ENCODE results near the gene RUNX3. TPM values are rescaled to one million over a fixed set of nuclear protein-coding genes. Genes with fewer than 3 reads are reported as not detected.

The RUNX3 gene
- total and polyA plus RNA-seq, 4 experiments from 2014 or later, result 12.5 to 112 (median 78.0) TPM

- Mint-ChIP-seq H3K4me3 (no peak overlapping the region), H3K4me1 (peaks cover 0 to 2% (median under 1%) of the 10 kb centered on the region in 4 donors), H3K27ac (peak overlapping the region in 2 of 7 donors; percentile 41 to 73), H3K9me3 (peaks cover 6 to 27% (median 12%) of the 10 kb centered on the region in 8 donors), H3K27me3 (peaks cover 0 to 2% of the 10 kb centered on the region in 2 donors), H3K36me3 (peaks cover 11 to 20% of the 10 kb centered on the region in 2 donors)
- no peaks in the 10 kb centered on the region for H3K27me3 ChIP-seq (ENCODE audit: insufficient read depth, low read length)
- H3K4me1 ChIP-seq (ENCODE audit: insufficient read depth, low read length), result no peaks in the 10 kb centered on the region
- ChIA-PET CTCF (ENCODE audit: partially characterized antibody) (interaction anchor here (1.0 kb wide), 1 partner anchor 43 kb away, joined by 3 read pairs; no protein-coding TSS in a partner anchor), POLR2A (ENCODE audit: partially characterized antibody) (interaction anchor here (0.9 kb wide), 1 partner anchor 20 kb away, joined by 4 read pairs; no protein-coding TSS in a partner anchor)
- H3K27ac ChIP-seq (ENCODE audit: low read depth, low read length), result no peak overlapping the region
- H3K36me3 ChIP-seq (ENCODE audit: insufficient read depth, low read length), result no peaks in the 10 kb centered on the region
- DNase-seq, result no peak
- intact Hi-C loops (cut with micrococcal nuclease), result no loop called here
- no peak overlapping the region for H3K4me3 ChIP-seq (ENCODE audit: low read length in 2 of 2)
- peaks cover 0 to 5% of the 10 kb centered on the region in 2 donors for H3K9me3 ChIP-seq (ENCODE audit: control insufficient read depth in 1 of 2, low read length in 2 of 2)
Measured at GRCh38 chr1:24890887-24891286, 39.2 kb downstream of the RUNX3 start.

- CTCF ChIA-PET (ENCODE audit: partially characterized antibody), result interaction anchor here (1.0 kb wide), 1 partner anchor 9 kb away, joined by 3 read pairs; no protein-coding TSS in a partner anchor
- peaks cover 0 to 1% (median 0%) of the 10 kb centered on the region in 4 donors for H3K4me1 Mint-ChIP-seq
- peaks cover 6 to 38% (median 21%) of the 10 kb centered on the region in 8 donors for H3K9me3 Mint-ChIP-seq
- intact Hi-C loops (cut with micrococcal nuclease), result no loop called here
- no peak for DNase-seq
- peaks cover 13 to 28% of the 10 kb centered on the region in 2 donors for H3K36me3 Mint-ChIP-seq
- no peaks in the 10 kb centered on the region for H3K4me1 ChIP-seq (ENCODE audit: insufficient read depth, low read length)
- no peak overlapping the region for H3K27ac ChIP-seq (ENCODE audit: low read depth, low read length)
- peaks cover 0 to 6% of the 10 kb centered on the region in 2 donors for H3K27me3 Mint-ChIP-seq
- no peak overlapping the region for H3K4me3 ChIP-seq (ENCODE audit: low read length in 2 of 2)
- POLR2A ChIA-PET (ENCODE audit: partially characterized antibody), result no interaction called here
- no peak overlapping the region for H3K4me3 Mint-ChIP-seq
- no peaks in the 10 kb centered on the region for H3K36me3 ChIP-seq (ENCODE audit: insufficient read depth, low read length)
- H3K27me3 ChIP-seq (ENCODE audit: insufficient read depth, low read length), result no peaks in the 10 kb centered on the region
- H3K9me3 ChIP-seq (ENCODE audit: control insufficient read depth in 1 of 2, low read length in 2 of 2), result peaks cover 0 to 5% of the 10 kb centered on the region in 2 donors
- H3K27ac Mint-ChIP-seq, result peak overlapping the region in 1 of 7 donors; percentile 73
Measured at GRCh38 chr1:24888971-24889676, 41.0 kb downstream of the RUNX3 start.

- Histone ChIP-seq H3K27me3 (ENCODE audit: insufficient read depth, low read length) (no peaks in the 10 kb centered on the region), H3K27ac (ENCODE audit: low read depth, low read length) (no peak overlapping the region), H3K4me3 (ENCODE audit: low read length in 2 of 2) (no peak overlapping the region), H3K9me3 (ENCODE audit: control insufficient read depth in 1 of 2, low read length in 2 of 2) (peaks cover 0 to 5% of the 10 kb centered on the region in 2 donors), H3K4me1 (ENCODE audit: insufficient read depth, low read length) (no peaks in the 10 kb centered on the region), H3K36me3 (ENCODE audit: insufficient read depth, low read length) (no peaks in the 10 kb centered on the region)
- intact Hi-C loops (cut with micrococcal nuclease), result no loop called here
- peaks cover 6 to 44% (median 29%) of the 10 kb centered on the region in 8 donors for H3K9me3 Mint-ChIP-seq
- ChIA-PET POLR2A (ENCODE audit: partially characterized antibody) (no interaction called here), CTCF (ENCODE audit: partially characterized antibody) (interaction anchor here (1.0 to 3.7 kb wide), 2 partner anchors 10 kb away, joined by 3 to 11 read pairs; no protein-coding TSS in a partner anchor)
- peaks cover 0 to 6% of the 10 kb centered on the region in 2 donors for H3K27me3 Mint-ChIP-seq
- peak overlapping the region in 2 of 7 donors; percentile 49 to 73 for H3K27ac Mint-ChIP-seq
- peaks cover 13 to 29% of the 10 kb centered on the region in 2 donors for H3K36me3 Mint-ChIP-seq
- H3K4me1 Mint-ChIP-seq, result peaks cover 0 to 1% (median 0%) of the 10 kb centered on the region in 4 donors
- peak overlapping the region in 1 of 8 donors; percentile 20 for H3K4me3 Mint-ChIP-seq
- DNase-seq, result no peak
Measured at GRCh38 chr1:24888061-24888970, 41.8 kb downstream of the RUNX3 start.

GRCh38 chr1:24886241-24886640 is 43.8 kb downstream of the RUNX3 start:
- Histone ChIP-seq H3K9me3 (ENCODE audit: control insufficient read depth in 1 of 2, low read length in 2 of 2) (no peaks in the 10 kb centered on the region), H3K36me3 (ENCODE audit: insufficient read depth, low read length) (no peaks in the 10 kb centered on the region), H3K4me3 (ENCODE audit: low read length in 2 of 2) (no peak overlapping the region), H3K27ac (ENCODE audit: low read depth, low read length) (no peak overlapping the region), H3K27me3 (ENCODE audit: insufficient read depth, low read length) (no peaks in the 10 kb centered on the region), H3K4me1 (ENCODE audit: insufficient read depth, low read length) (no peaks in the 10 kb centered on the region)
- Mint-ChIP-seq H3K27ac (peak overlapping the region in 1 of 7 donors; percentile 48), H3K36me3 (peaks cover 4 to 24% of the 10 kb centered on the region in 2 donors), H3K9me3 (peaks cover 4 to 34% (median 22%) of the 10 kb centered on the region in 8 donors), H3K27me3 (peaks cover 0 to 4% of the 10 kb centered on the region in 2 donors), H3K4me3 (no peak overlapping the region), H3K4me1 (peaks cover 0 to 1% (median 0%) of the 10 kb centered on the region in 4 donors)
- POLR2A ChIA-PET (ENCODE audit: partially characterized antibody), result no interaction called here
- no peak for DNase-seq
- CTCF ChIA-PET (ENCODE audit: partially characterized antibody), result interaction anchor here (0.8 to 3.7 kb wide), 3 partner anchors 11 to 38 kb away, joined by 3 to 11 read pairs (median 5); no protein-coding TSS in a partner anchor
- intact Hi-C loops (cut with micrococcal nuclease), result no loop called here

- H3K27ac ChIP-seq (ENCODE audit: low read depth, low read length), result no peak overlapping the region
- Mint-ChIP-seq H3K4me1 (peaks cover 0 to under 1% (median 0%) of the 10 kb centered on the region in 4 donors), H3K27me3 (peaks cover 0 to 4% of the 10 kb centered on the region in 2 donors), H3K36me3 (peaks cover 4 to 21% of the 10 kb centered on the region in 2 donors), H3K27ac (no peak overlapping the region), H3K9me3 (peaks cover 4 to 27% (median 22%) of the 10 kb centered on the region in 8 donors), H3K4me3 (no peak overlapping the region)
- CTCF ChIA-PET (ENCODE audit: partially characterized antibody), result interaction anchor here (3.7 kb wide), 1 partner anchor 14 kb away, joined by 11 read pairs; no protein-coding TSS in a partner anchor
- H3K4me1 ChIP-seq (ENCODE audit: insufficient read depth, low read length), result no peaks in the 10 kb centered on the region
- no peaks in the 10 kb centered on the region for H3K9me3 ChIP-seq (ENCODE audit: control insufficient read depth in 1 of 2, low read length in 2 of 2)
- no peak for DNase-seq
- no peaks in the 10 kb centered on the region for H3K27me3 ChIP-seq (ENCODE audit: insufficient read depth, low read length)
- POLR2A ChIA-PET (ENCODE audit: partially characterized antibody), result no interaction called here
- intact Hi-C loops (cut with micrococcal nuclease), result no loop called here
- H3K36me3 ChIP-seq (ENCODE audit: insufficient read depth, low read length), result no peaks in the 10 kb centered on the region
- no peak overlapping the region for H3K4me3 ChIP-seq (ENCODE audit: low read length in 2 of 2)
Measured at GRCh38 chr1:24884751-24885150, 45.3 kb downstream of the RUNX3 start.

GRCh38 chr1:24881034-24881433 is 49.0 kb downstream of the RUNX3 start:
- H3K36me3 Mint-ChIP-seq, result peaks cover 2 to 13% of the 10 kb centered on the region in 2 donors
- Histone ChIP-seq H3K9me3 (ENCODE audit: control insufficient read depth in 1 of 2, low read length in 2 of 2) (no peaks in the 10 kb centered on the region), H3K27ac (ENCODE audit: low read depth, low read length) (no peak overlapping the region), H3K27me3 (ENCODE audit: insufficient read depth, low read length) (no peaks in the 10 kb centered on the region), H3K4me1 (ENCODE audit: insufficient read depth, low read length) (no peaks in the 10 kb centered on the region), H3K36me3 (ENCODE audit: insufficient read depth, low read length) (no peaks in the 10 kb centered on the region), H3K4me3 (ENCODE audit: low read length in 2 of 2) (no peak overlapping the region)
- no peak overlapping the region for H3K27ac Mint-ChIP-seq
- H3K4me1 Mint-ChIP-seq, result no peaks in the 10 kb centered on the region
- H3K9me3 Mint-ChIP-seq, result peaks cover 4 to 27% (median 22%) of the 10 kb centered on the region in 8 donors
- H3K4me3 Mint-ChIP-seq, result no peak overlapping the region
- no peak for DNase-seq
- intact Hi-C loops (cut with micrococcal nuclease), result no loop called here
- peaks cover 0 to 9% of the 10 kb centered on the region in 2 donors for H3K27me3 Mint-ChIP-seq
- ChIA-PET CTCF (ENCODE audit: partially characterized antibody) (interaction anchor here (1.1 to 2.1 kb wide), 3 partner anchors 17 to 52 kb away, joined by 3 to 7 read pairs (median 3); partner anchors contain the start of gene RUNX3), POLR2A (ENCODE audit: partially characterized antibody) (no interaction called here)

All from CD4-positive, alpha-beta memory T cell (primary cell).